CD4-positive, alpha-beta T cell treated with Interleukin-17A for 4 hours (primary cell): Measurements from ENCODE around the gene DNASE1L2.

Experiments
- DNase-seq: peaks from one replicate; pipeline ENCODE4 v3.0.0-alpha.2; 2020; ENCODE audit warnings: mixed read lengths

The DNASE1L2 gene

GRCh38 chr16:2204416-2205103 is 31.7 kb upstream of the DNASE1L2 start:
- DNase-seq, result peak; percentile 13

- DNase-seq, result peak; percentile 95
These were observed 30.9 kb upstream of the DNASE1L2 start, which contains the start of gene MLST8 for GRCh38 chr16:2205104-2205966. Gene MLST8 (plus strand): TSS chr16:2205454. CDS start chr16:2206086, 632 bp downstream.

GRCh38 chr16:2205967-2206313 is 30.3 kb upstream of the DNASE1L2 start:
- DNase-seq, result no peak

GRCh38 chr16:2206420-2206779 is 29.8 kb upstream of the DNASE1L2 start:
- no peak for DNase-seq

- DNase-seq, result no peak
These were observed 29.3 kb upstream of the DNASE1L2 start for GRCh38 chr16:2206780-2207433.

GRCh38 chr16:2207872-2208271 is 28.4 kb upstream of the DNASE1L2 start:
- no peak for DNase-seq

GRCh38 chr16:2208308-2208707 is 27.9 kb upstream of the DNASE1L2 start:
- DNase-seq, result no peak

- DNase-seq, result no peak
These were observed 27.5 kb upstream of the DNASE1L2 start for GRCh38 chr16:2208772-2209171.

- DNase-seq, result no peak
These were observed 26.8 kb upstream of the DNASE1L2 start for GRCh38 chr16:2209258-2210008.

GRCh38 chr16:2210009-2210332 is 26.3 kb upstream of the DNASE1L2 start:
- DNase-seq, result no peak

- DNase-seq, result no peak
These were observed 25.6 kb upstream of the DNASE1L2 start, which contains the start of gene BRICD5 for GRCh38 chr16:2210386-2211365. Gene BRICD5 (minus strand): TSS chr16:2210863. CDS start chr16:2210833, 30 bp downstream.

GRCh38 chr16:2211923-2212347 is 24.3 kb upstream of the DNASE1L2 start:
- no peak for DNase-seq

GRCh38 chr16:2212362-2213324 is 23.6 kb upstream of the DNASE1L2 start:
- no peak for DNase-seq

GRCh38 chr16:2213817-2214718 is 22.2 kb upstream of the DNASE1L2 start:
- DNase-seq, result no peak

GRCh38 chr16:2214719-2214968 is 21.6 kb upstream of the DNASE1L2 start, which contains the start of gene PGP:
Gene PGP (minus strand): TSS chr16:2214840. CDS start chr16:2214777, 63 bp downstream.
- DNase-seq, result no peak

- DNase-seq, result no peak
These were observed 19.9 kb upstream of the DNASE1L2 start for GRCh38 chr16:2216330-2216729.

- DNase-seq, result peak; percentile 100
These were observed 12.9 kb upstream of the DNASE1L2 start, which contains the start of gene E4F1 for GRCh38 chr16:2223221-2223941. Gene E4F1 (plus strand): TSS chr16:2223591. CDS start chr16:2223614, 23 bp downstream.

- peak; percentile 40 for DNase-seq
These were observed 12.2 kb upstream of the DNASE1L2 start for GRCh38 chr16:2223942-2224486.
